ENCODE data around the gene PTGER2. TPM values are rescaled to one million over a fixed set of nuclear protein-coding genes. Genes with fewer than 3 reads are reported as not detected.

PTGER2 gene
- total RNA-seq, 1 experiment from 2014 or later, result not detected

DNA sequence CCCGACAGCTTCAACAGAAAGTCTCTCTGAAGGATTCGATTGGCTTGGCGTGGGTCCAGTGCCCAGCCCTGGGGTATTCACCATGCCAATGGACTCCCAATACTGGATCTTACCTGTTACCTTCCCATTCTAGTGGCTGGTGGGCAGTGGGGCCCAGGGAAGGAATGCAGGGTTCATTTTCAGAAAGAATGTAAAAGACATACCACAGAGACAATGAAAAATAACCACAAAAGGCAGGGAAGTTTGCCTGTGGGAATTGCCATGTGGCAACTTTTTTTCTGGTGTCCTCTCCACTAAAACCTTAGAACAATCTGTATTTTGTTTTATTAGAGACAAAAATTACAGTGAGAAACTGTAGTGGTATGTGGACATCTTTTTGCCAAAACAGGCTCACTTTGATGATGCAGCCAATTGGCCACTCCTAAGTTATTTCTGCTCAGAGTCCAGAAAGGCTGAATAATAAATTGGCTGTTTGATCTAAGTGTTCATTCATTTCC is 55.2 kb downstream of the PTGER2 start:
- CTCF ChIA-PET, result no interaction called here
- BruUV-seq (replicated peaks), result no TSS peak

GRCh38 chr14:52370406-52370935 is 56.4 kb downstream of the PTGER2 start:
- intact Hi-C loops (cut with micrococcal nuclease; ENCODE audit: unreplicated experiment), result no loop called here
- BruUV-seq (replicated peaks), result no TSS peak
- TF ChIP-seq EZH2 (IDR thresholded peaks at IDR 0.05; ENCODE audit: borderline replicate concordance, low read depth, low read length, poor library complexity, severe bottlenecking) (no peak), CTCF (conservative IDR thresholded peaks at IDR 0.05; ENCODE audit: low read depth, low read length) (no peak)

More for the DNA sequence above, 55.2 kb downstream of the PTGER2 start:
- H3K4me1 ChIP-seq (ENCODE audit: insufficient read depth, low read length, poor library complexity, severe bottlenecking), result no peaks in the 10 kb centered on the region
- intact Hi-C loops (cut with micrococcal nuclease; ENCODE audit: unreplicated experiment), result no loop called here
- no peaks in the 10 kb centered on the region for H3K36me3 ChIP-seq (ENCODE audit: insufficient read depth, low read length, poor library complexity, severe bottlenecking)
- no peak overlapping the region for H3K27ac ChIP-seq (ENCODE audit: low read depth, low read length, poor library complexity, severe bottlenecking)
- TF ChIP-seq EZH2 (IDR thresholded peaks at IDR 0.05; ENCODE audit: borderline replicate concordance, low read depth, low read length, poor library complexity, severe bottlenecking) (no peak), CTCF (conservative IDR thresholded peaks at IDR 0.05; ENCODE audit: low read depth, low read length) (no peak)
- no peak overlapping the region for H3K4me3 ChIP-seq (ENCODE audit: low read depth, low read length, poor library complexity, severe bottlenecking)
- no peak for DNase-seq (ENCODE audit: low spot score)
- no peaks in the 10 kb centered on the region for H3K9me3 ChIP-seq (ENCODE audit: low read depth, low read length, poor library complexity, severe bottlenecking)
- POLR2A ChIA-PET (ENCODE audit: low non-redundant PET), result no interaction called here
- H3K27me3 ChIP-seq (replicated peaks; ENCODE audit: insufficient read depth, low read depth, low read length, poor library complexity), result no peaks in the 10 kb centered on the region

GRCh38 chr14:52377940-52378339 is 63.8 kb downstream of the PTGER2 start:
- no peaks in the 10 kb centered on the region for H3K27me3 ChIP-seq (replicated peaks; ENCODE audit: insufficient read depth, low read depth, low read length, poor library complexity)
- no peak for DNase-seq (ENCODE audit: low spot score)
- ChIA-PET POLR2A (ENCODE audit: low non-redundant PET) (no interaction called here), CTCF (no interaction called here)
- no peaks in the 10 kb centered on the region for H3K36me3 ChIP-seq (ENCODE audit: insufficient read depth, low read length, poor library complexity, severe bottlenecking)
- BruUV-seq (replicated peaks), result no TSS peak
- TF ChIP-seq CTCF (conservative IDR thresholded peaks at IDR 0.05; ENCODE audit: low read depth, low read length), result 0 out of 2 replicates have a peak, but pooled peaks have one; percentile 16
- TF ChIP-seq EZH2 (IDR thresholded peaks at IDR 0.05; ENCODE audit: borderline replicate concordance, low read depth, low read length, poor library complexity, severe bottlenecking), result no peak
- H3K4me3 ChIP-seq (ENCODE audit: low read depth, low read length, poor library complexity, severe bottlenecking), result no peak overlapping the region
- H3K4me1 ChIP-seq (ENCODE audit: insufficient read depth, low read length, poor library complexity, severe bottlenecking), result no peaks in the 10 kb centered on the region
- intact Hi-C loops (cut with micrococcal nuclease; ENCODE audit: unreplicated experiment), result no loop called here
- H3K27ac ChIP-seq (ENCODE audit: low read depth, low read length, poor library complexity, severe bottlenecking), result no peak overlapping the region
- H3K9me3 ChIP-seq (ENCODE audit: low read depth, low read length, poor library complexity, severe bottlenecking), result no peaks in the 10 kb centered on the region

More at GRCh38 chr14:52370406-52370935, 56.4 kb downstream of the PTGER2 start:
- no peaks in the 10 kb centered on the region for H3K27me3 ChIP-seq (replicated peaks; ENCODE audit: insufficient read depth, low read depth, low read length, poor library complexity)
- H3K36me3 ChIP-seq (ENCODE audit: insufficient read depth, low read length, poor library complexity, severe bottlenecking), result no peaks in the 10 kb centered on the region
- H3K27ac ChIP-seq (ENCODE audit: low read depth, low read length, poor library complexity, severe bottlenecking), result no peak overlapping the region
- no peak for DNase-seq (ENCODE audit: low spot score)
- POLR2A ChIA-PET (ENCODE audit: low non-redundant PET), result no interaction called here
- no peaks in the 10 kb centered on the region for H3K4me1 ChIP-seq (ENCODE audit: insufficient read depth, low read length, poor library complexity, severe bottlenecking)
- CTCF ChIA-PET, result no interaction called here
- H3K9me3 ChIP-seq (ENCODE audit: low read depth, low read length, poor library complexity, severe bottlenecking), result no peaks in the 10 kb centered on the region
- no peak overlapping the region for H3K4me3 ChIP-seq (ENCODE audit: low read depth, low read length, poor library complexity, severe bottlenecking)

Other genes with a start within 250 kb of the PTGER2 start
- gene NID2, start 245.3 kb upstream of the PTGER2 start, total RNA-seq (2021), result 12.6 and 20.3 TPM in 2 replicates
- gene PTGDR, start 46.6 kb upstream of the PTGER2 start, total RNA-seq (2021), result not detected in 2 replicates
- 3.4 and 4.8 TPM in 2 replicates for gene TXNDC16, start 238.2 kb downstream of the PTGER2 start, total RNA-seq (2021)
- 2.4 and 2.8 TPM in 2 replicates for gene GPR137C, start 238.5 kb downstream of the PTGER2 start, total RNA-seq (2021)

Measured in A673 (cell line).